Thoracic aorta (tissue), 2 donors: ENCODE results near the gene PDK2. TPM values are rescaled to one million over a fixed set of nuclear protein-coding genes. Genes with fewer than 3 reads are reported as not detected.

ENCODE experiments used
- ATAC-seq: fragments of 150-250 bp; one replicate; pipeline ENCODE4 v1.8.0; 2017; ENCODE audit warnings: low read depth; ENCODE audit not compliant: insufficient number of reproducible peaks, low FRiP score
- DNase-seq: peaks from one replicate; pipeline ENCODE4 v3.0.0-alpha.2; 2020; ENCODE audit warnings: low spot score
- H3K27ac ChIP-seq, 2 donors: fragments of 200-600 bp; sonication (generic); 1 replicate in 1 of 2; 2 replicates in 1 of 2; pipeline ENCODE4 v1.5.1; 2016; ENCODE audit warnings: mild to moderate bottlenecking in 2 of 2, moderate library complexity in 2 of 2
- H3K27me3 ChIP-seq: fragments of 200-600 bp; sonication (generic); replicated peaks from 2 replicates; pipeline ENCODE4 v1.6.0; 2016; ENCODE audit warnings: mild to moderate bottlenecking; ENCODE audit not compliant: insufficient read depth
- H3K36me3 ChIP-seq: fragments of 200-600 bp; sonication (generic); one replicate; pipeline ENCODE4 v1.5.1; 2016
- H3K4me1 ChIP-seq, 2 donors: fragments of 200-600 bp; sonication (generic); 1 replicate in 1 of 2; 2 replicates in 1 of 2; pipeline versions ENCODE4 v1.5.1 to v1.6.0; 2016; ENCODE audit warnings: low read depth in 2 of 2, mild to moderate bottlenecking in 1 of 2; ENCODE audit not compliant: control insufficient read depth in 1 of 2
- H3K4me3 ChIP-seq: fragments of 200-600 bp; sonication (generic); 2 replicates; pipeline ENCODE4 v1.5.1; 2016; ENCODE audit warnings: mild to moderate bottlenecking
- H3K9me3 ChIP-seq: fragments of 200-600 bp; sonication (generic); 2 replicates; pipeline ENCODE4 v1.5.1; 2016
- CTCF ChIP-seq: fragments of 200-600 bp; sonication (generic); IDR thresholded peaks from one replicate; pipeline ENCODE4 v1.5.1; 2019; ENCODE audit warnings: antibody characterized with exemption
- total RNA-seq, 2 donors: library from RNA; depleted of rRNA; stranded (reverse); fragments of >200 nt; gene quantifications; one replicate each; pipeline versions ENCODE4 v1.1.0 to v1.2.3, GENCODE V29; 2016

The PDK2 gene
- total RNA-seq, 2 donors from 2014 or later = 35.5 to 74.9 TPM

GRCh38 chr17:50147841-50148225 lies 52.7 kb downstream of the PDK2 start:
- peak overlapping the region; percentile 90 to 92 for H3K27ac ChIP-seq
- no peaks in the 10 kb centered on the region for H3K27me3 ChIP-seq
- peak overlapping the region; percentile 96 for H3K4me3 ChIP-seq
- peaks cover 39 to 53% of the 10 kb centered on the region in 2 donors for H3K4me1 ChIP-seq
- TF ChIP-seq CTCF = no peak
- ATAC-seq (no peak), DNase-seq (no peak)
- no peaks in the 10 kb centered on the region for H3K9me3 ChIP-seq
- peaks cover 28% of the 10 kb centered on the region for H3K36me3 ChIP-seq

- ATAC-seq (no peak), DNase-seq (peak; percentile 54)
- peaks cover 21% of the 10 kb centered on the region for H3K36me3 ChIP-seq
- peaks cover 40 to 57% of the 10 kb centered on the region in 2 donors for H3K4me1 ChIP-seq
- no peaks in the 10 kb centered on the region for H3K9me3 ChIP-seq
- peak overlapping the region; percentile 90 to 92 for H3K27ac ChIP-seq
- peak overlapping the region; percentile 96 for H3K4me3 ChIP-seq
- H3K27me3 ChIP-seq = no peaks in the 10 kb centered on the region
- TF ChIP-seq CTCF = no peak
These were observed 53.3 kb downstream of the PDK2 start for GRCh38 chr17:50148226-50149090.

GRCh38 chr17:50149091-50149416 lies 53.9 kb downstream of the PDK2 start:
- H3K4me1 ChIP-seq = peaks cover 46 to 63% of the 10 kb centered on the region in 2 donors
- no peaks in the 10 kb centered on the region for H3K27me3 ChIP-seq
- H3K9me3 ChIP-seq = no peaks in the 10 kb centered on the region
- H3K27ac ChIP-seq = peak overlapping the region; percentile 90 to 92
- peak overlapping the region; percentile 96 for H3K4me3 ChIP-seq
- TF ChIP-seq CTCF = no peak
- ATAC-seq (no peak), DNase-seq (no peak)
- H3K36me3 ChIP-seq = peaks cover 15% of the 10 kb centered on the region

- peaks cover 52 to 69% of the 10 kb centered on the region in 2 donors for H3K4me1 ChIP-seq
- peak overlapping the region; percentile 96 for H3K4me3 ChIP-seq
- H3K9me3 ChIP-seq = no peaks in the 10 kb centered on the region
- ATAC-seq (no peak), DNase-seq (no peak)
- H3K27me3 ChIP-seq = no peaks in the 10 kb centered on the region
- H3K36me3 ChIP-seq = peaks cover 9% of the 10 kb centered on the region
- H3K27ac ChIP-seq = peak overlapping the region; percentile 90 to 92
- no peak for TF ChIP-seq CTCF
These were observed 54.5 kb downstream of the PDK2 start for GRCh38 chr17:50149417-50150353.
